Testis (tissue), 2 donors: ENCODE data around the gene PTPRR.

Source experiments
- CTCF ChIP-seq, 3 experiments: fragments of 450-650 bp in 2 of 3; fragments of 200-600 bp in 1 of 3; sonication (generic) in 1 of 3; IDR thresholded peaks; one replicate each; pipeline ENCODE4 v1.5.1; 2016 to 2019; ENCODE audit warnings: antibody characterized with exemption in 3 of 3, mild to moderate bottlenecking in 2 of 3, moderate library complexity in 1 of 3
- POLR2A ChIP-seq: fragments of 450-650 bp; IDR thresholded peaks from one replicate; pipeline ENCODE4 v1.6.1; 2017; ENCODE audit warnings: antibody characterized with exemption, mild to moderate bottlenecking, moderate library complexity

DNA sequence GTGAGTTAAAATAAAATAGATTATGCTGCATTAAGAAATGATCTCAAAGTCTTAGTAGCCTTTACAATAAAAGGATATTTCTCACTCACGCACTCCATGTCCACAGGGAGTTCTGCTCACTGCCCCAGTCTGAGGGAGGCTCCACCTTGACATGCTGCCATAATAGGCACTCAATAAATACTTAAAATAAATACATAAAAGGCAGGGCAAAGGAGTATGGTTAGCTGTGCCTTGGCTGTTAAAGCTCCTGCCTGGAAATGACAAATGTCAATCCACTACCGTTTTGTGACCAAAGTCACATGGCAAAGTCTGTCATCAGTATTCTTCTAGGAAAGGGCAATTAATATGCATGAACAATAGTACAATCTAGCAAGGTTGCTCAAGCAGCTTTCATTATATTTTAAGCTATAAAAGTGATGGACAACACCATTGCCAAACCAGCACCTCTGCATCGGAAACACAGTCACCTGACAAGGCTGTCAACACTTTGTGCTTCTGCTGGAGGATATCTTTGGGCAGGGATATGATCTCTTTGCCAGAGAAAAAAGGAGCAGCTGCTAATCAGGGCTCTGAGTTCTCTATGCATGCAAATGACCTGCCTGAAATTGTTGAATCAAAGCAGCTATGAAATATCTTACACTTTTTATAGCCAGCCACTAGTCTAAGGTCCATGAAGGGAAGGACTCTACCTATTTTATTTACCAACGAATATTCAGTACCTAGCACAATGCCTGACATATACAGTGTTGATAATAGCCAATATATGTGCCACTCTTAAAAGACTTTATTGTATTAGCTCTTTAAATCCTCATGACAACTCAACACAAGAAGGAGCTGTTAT lies 90.1 kb downstream of the PTPRR start:
- TF ChIP-seq POLR2A = no peak
- no peak for TF ChIP-seq CTCF (IDR thresholded peaks at IDR 0.05)
